Panc1 (cell line): ENCODE measurements around the gene CTNNBIP1. TPM values are rescaled to one million over a fixed set of nuclear protein-coding genes. Genes with fewer than 3 reads are reported as not detected.

Source experiments
- ATAC-seq: fragments of 200-7000 bp; cut with Tn5 transposase; 2 replicates; pipeline ENCODE4 v1.9.1; 2020; ENCODE audit warnings: mild to moderate bottlenecking, moderate library complexity
- BruUV-seq: library from RNA; stranded (reverse); fragments of 400-500 nt; replicated peaks from 2 replicates; lab custom pipeline; 2021; lab: Mats Ljungman, UMichigan
- CTCF ChIA-PET: fragments of 300-600 bp; sonication (Branson Sonifier 250); formaldehyde crosslinking; loops from one replicate; lab custom pipeline; 2022; ENCODE audit warnings: antibody characterized with exemption; lab: Charles Lee
- POLR2A ChIA-PET: fragments of 300-600 bp; sonication (Branson Sonifier 250); formaldehyde crosslinking; loops from one replicate; lab custom pipeline; 2022; ENCODE audit warnings: antibody characterized with exemption; lab: Charles Lee
- DNase-seq: peaks from one replicate; pipeline ENCODE4 v3.0.0-alpha.2; 2010; ENCODE audit warnings: low read depth, low spot score
- H3K27ac ChIP-seq: 2 replicates; pipeline ENCODE4 v1.5.1; 2011; ENCODE audit warnings: mild to moderate bottlenecking, low read length, inconsistent platforms
- H3K27me3 ChIP-seq: fragments of 200-500 bp; sonication (Bioruptor generic); 2 replicates; pipeline ENCODE4 v1.6.0; 2014; ENCODE audit warnings: low read length, inconsistent platforms; ENCODE audit not compliant: control insufficient read depth, insufficient read depth
- H3K36me3 ChIP-seq: fragments of 200-500 bp; sonication (Bioruptor generic); 2 replicates; pipeline ENCODE4 v1.5.1; 2014; ENCODE audit warnings: inconsistent platforms, mild to moderate bottlenecking, low read length, moderate library complexity; ENCODE audit not compliant: control insufficient read depth, insufficient read depth
- H3K4me1 ChIP-seq: 2 replicates; pipeline ENCODE4 v1.5.1; 2011; ENCODE audit warnings: inconsistent platforms, mild to moderate bottlenecking, low read length, moderate library complexity; ENCODE audit not compliant: control insufficient read depth, insufficient read depth
- H3K4me3 ChIP-seq, 2 experiments: 2 replicates each; pipeline ENCODE4 v1.5.1; 2011 to 2012; ENCODE audit warnings: low read depth in 2 of 2, low read length in 2 of 2, mild to moderate bottlenecking in 2 of 2, inconsistent platforms in 1 of 2, moderate library complexity in 1 of 2
- H3K9me3 ChIP-seq: fragments of 200-500 bp; sonication (Bioruptor generic); 2 replicates; pipeline ENCODE4 v1.5.1; 2014; ENCODE audit warnings: low read depth, mild to moderate bottlenecking, inconsistent platforms, low read length, moderate library complexity; ENCODE audit not compliant: control insufficient read depth, insufficient read depth
- POLR2AphosphoS5 ChIP-seq: IDR thresholded peaks from 2 replicates; pipeline ENCODE4 v1.6.1; 2012; ENCODE audit warnings: mild to moderate bottlenecking, low read depth, low read length, moderate library complexity
- SIN3A ChIP-seq: IDR thresholded peaks from 2 replicates; pipeline ENCODE4 v1.6.1; 2012; ENCODE audit warnings: low read depth, mild to moderate bottlenecking, low read length, moderate library complexity, borderline replicate concordance; ENCODE audit not compliant: insufficient read depth
- TCF7L2 ChIP-seq: IDR thresholded peaks from 2 replicates; pipeline ENCODE4 v1.6.1; 2011; ENCODE audit warnings: mild to moderate bottlenecking, low read depth, low read length, inconsistent platforms
- in situ Hi-C: cut with HindIII; loops from 2 replicates; pipeline ENCODE4 v1.10.0; 2016; ENCODE audit warnings: low sequenced_read_pairs, low pct_unique_long_range_greater_than_20kb
- intact Hi-C: fragments of 100-400 bp; cut with micrococcal nuclease; formaldehyde crosslinking; loops from one replicate; pipeline ENCODE4 v1.10.0; 2022; ENCODE audit not compliant: unreplicated experiment
- total RNA-seq: library from RNA; stranded (reverse); gene quantifications from one replicate; pipeline ENCODE4 v1.2.1, GENCODE V29; 2021; ENCODE audit not compliant: unreplicated experiment
- TF ChIP-seq, protein P1 (sequence below): fragments of 450-650 bp; IDR thresholded peaks from 2 replicates; pipeline ENCODE4 v1.5.1; 2017; ENCODE audit warnings: mild to moderate bottlenecking
- TF ChIP-seq, protein P2 (sequence below), 2 experiments: IDR thresholded peaks; 2 replicates each; pipeline ENCODE4 v1.6.1; 2011 to 2012; ENCODE audit warnings: low read depth in 2 of 2, control low read depth in 1 of 2, low read length in 1 of 2, mild to moderate bottlenecking in 1 of 2, moderate library complexity in 1 of 2; ENCODE audit not compliant: insufficient read depth in 1 of 2

The CTNNBIP1 gene
- total RNA-seq, 1 experiment from 2014 or later, result 36.9 TPM

GRCh38 chr1:9900142-9901043 is 9.7 kb downstream of the CTNNBIP1 start:
- in situ Hi-C loops, result no loop called here
- ATAC-seq, result peak; percentile 84
- peak overlapping the region; percentile 71 for H3K27ac ChIP-seq
- no peak for DNase-seq
- H3K36me3 ChIP-seq, result no peaks in the 10 kb centered on the region
- TF ChIP-seq, protein P1, sequence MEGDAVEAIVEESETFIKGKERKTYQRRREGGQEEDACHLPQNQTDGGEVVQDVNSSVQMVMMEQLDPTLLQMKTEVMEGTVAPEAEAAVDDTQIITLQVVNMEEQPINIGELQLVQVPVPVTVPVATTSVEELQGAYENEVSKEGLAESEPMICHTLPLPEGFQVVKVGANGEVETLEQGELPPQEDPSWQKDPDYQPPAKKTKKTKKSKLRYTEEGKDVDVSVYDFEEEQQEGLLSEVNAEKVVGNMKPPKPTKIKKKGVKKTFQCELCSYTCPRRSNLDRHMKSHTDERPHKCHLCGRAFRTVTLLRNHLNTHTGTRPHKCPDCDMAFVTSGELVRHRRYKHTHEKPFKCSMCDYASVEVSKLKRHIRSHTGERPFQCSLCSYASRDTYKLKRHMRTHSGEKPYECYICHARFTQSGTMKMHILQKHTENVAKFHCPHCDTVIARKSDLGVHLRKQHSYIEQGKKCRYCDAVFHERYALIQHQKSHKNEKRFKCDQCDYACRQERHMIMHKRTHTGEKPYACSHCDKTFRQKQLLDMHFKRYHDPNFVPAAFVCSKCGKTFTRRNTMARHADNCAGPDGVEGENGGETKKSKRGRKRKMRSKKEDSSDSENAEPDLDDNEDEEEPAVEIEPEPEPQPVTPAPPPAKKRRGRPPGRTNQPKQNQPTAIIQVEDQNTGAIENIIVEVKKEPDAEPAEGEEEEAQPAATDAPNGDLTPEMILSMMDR, result no peak
- TF ChIP-seq SIN3A (no peak), TCF7L2 (no peak), POLR2AphosphoS5 (no peak)
- TF ChIP-seq, protein P2, sequence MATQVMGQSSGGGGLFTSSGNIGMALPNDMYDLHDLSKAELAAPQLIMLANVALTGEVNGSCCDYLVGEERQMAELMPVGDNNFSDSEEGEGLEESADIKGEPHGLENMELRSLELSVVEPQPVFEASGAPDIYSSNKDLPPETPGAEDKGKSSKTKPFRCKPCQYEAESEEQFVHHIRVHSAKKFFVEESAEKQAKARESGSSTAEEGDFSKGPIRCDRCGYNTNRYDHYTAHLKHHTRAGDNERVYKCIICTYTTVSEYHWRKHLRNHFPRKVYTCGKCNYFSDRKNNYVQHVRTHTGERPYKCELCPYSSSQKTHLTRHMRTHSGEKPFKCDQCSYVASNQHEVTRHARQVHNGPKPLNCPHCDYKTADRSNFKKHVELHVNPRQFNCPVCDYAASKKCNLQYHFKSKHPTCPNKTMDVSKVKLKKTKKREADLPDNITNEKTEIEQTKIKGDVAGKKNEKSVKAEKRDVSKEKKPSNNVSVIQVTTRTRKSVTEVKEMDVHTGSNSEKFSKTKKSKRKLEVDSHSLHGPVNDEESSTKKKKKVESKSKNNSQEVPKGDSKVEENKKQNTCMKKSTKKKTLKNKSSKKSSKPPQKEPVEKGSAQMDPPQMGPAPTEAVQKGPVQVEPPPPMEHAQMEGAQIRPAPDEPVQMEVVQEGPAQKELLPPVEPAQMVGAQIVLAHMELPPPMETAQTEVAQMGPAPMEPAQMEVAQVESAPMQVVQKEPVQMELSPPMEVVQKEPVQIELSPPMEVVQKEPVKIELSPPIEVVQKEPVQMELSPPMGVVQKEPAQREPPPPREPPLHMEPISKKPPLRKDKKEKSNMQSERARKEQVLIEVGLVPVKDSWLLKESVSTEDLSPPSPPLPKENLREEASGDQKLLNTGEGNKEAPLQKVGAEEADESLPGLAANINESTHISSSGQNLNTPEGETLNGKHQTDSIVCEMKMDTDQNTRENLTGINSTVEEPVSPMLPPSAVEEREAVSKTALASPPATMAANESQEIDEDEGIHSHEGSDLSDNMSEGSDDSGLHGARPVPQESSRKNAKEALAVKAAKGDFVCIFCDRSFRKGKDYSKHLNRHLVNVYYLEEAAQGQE (IDR thresholded peaks at IDR 0.05; ENCODE audit: insufficient read depth in 1 of 2, low read depth in 2 of 2, low read length in 1 of 2), result no peak
- peaks cover 32% of the 10 kb centered on the region for H3K4me1 ChIP-seq
- no TSS peak for BruUV-seq
- intact Hi-C loops, result no loop called here
- H3K9me3 ChIP-seq, result no peaks in the 10 kb centered on the region
- peak overlapping the region in 1 of 2 experiments; percentile 33; a peak in 2 of 4 replicates for H3K4me3 ChIP-seq
- CTCF ChIA-PET, result no interaction called here
- H3K27me3 ChIP-seq, result no peaks in the 10 kb centered on the region
- POLR2A ChIA-PET, result no interaction called here

DNA sequence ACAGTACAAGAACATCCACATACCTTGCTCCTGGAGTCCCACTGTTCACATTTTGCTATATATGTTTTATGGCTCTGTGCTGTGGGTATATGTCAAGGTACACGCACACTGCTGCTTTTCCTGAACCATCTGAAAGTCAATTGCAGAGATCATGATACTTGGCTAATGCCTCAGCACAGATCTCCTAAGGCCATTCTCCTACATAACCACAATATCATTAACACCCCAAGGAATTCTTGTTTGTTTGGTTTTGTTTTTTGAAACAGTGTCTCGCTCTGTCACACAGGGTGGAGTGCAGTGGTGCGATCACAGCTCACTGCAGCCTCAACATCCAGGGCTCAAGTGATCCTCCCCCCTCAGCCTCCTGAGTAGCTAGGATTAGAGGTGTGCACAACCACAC is 16.0 kb downstream of the CTNNBIP1 start:
- Histone ChIP-seq H3K9me3 (no peaks in the 10 kb centered on the region), H3K4me1 (peaks cover 48% of the 10 kb centered on the region), H3K27ac (peak overlapping the region; percentile 65), H3K4me3 (peak overlapping the region in 1 of 2 experiments; percentile 32; a peak in 2 of 4 replicates), H3K36me3 (no peaks in the 10 kb centered on the region), H3K27me3 (no peaks in the 10 kb centered on the region)
- ChIA-PET CTCF (interaction anchor here (0.7 kb wide), 1 partner anchor 197 kb away, joined by 4 read pairs; no protein-coding TSS in a partner anchor), POLR2A (interaction anchor here (0.7 kb wide), 1 partner anchor 8 kb away, joined by 8 read pairs; no protein-coding TSS in a partner anchor)
- DNase-seq (no peak), ATAC-seq (peak; percentile 65)
- no TSS peak for BruUV-seq
- in situ Hi-C loops (no loop called here), intact Hi-C loops (no loop called here)
- no peak for TF ChIP-seq TCF7L2
- TF ChIP-seq, protein P2 (IDR thresholded peaks at IDR 0.05; ENCODE audit: insufficient read depth in 1 of 2, low read depth in 2 of 2, low read length in 1 of 2), result no peak
- no peak for TF ChIP-seq POLR2AphosphoS5
- TF ChIP-seq SIN3A, result no peak
- TF ChIP-seq, protein P1, result no peak
